ENCODE data around the gene PLCH2. TPM values are rescaled to one million over a fixed set of nuclear protein-coding genes. Genes with fewer than 3 reads are reported as not detected.

Gene PLCH2
- total and polyA plus RNA-seq, 9 of the 15 experiments (the other 6 are each of a cell fraction or from before 2014, with no cell fraction given), result 0.16 TPM; not detected in 8

- no peak for TF ChIP-seq RERE (CRISPR knock-in tag; IDR thresholded peaks at IDR 0.05; ENCODE audit: borderline replicate concordance)
- 0 out of 2 replicates have a peak, but pooled peaks have one; percentile 48 for TF ChIP-seq ZC3H4 (CRISPR knock-in tag; IDR thresholded peaks at IDR 0.05; ENCODE audit: borderline replicate concordance)
- TF ChIP-seq, protein P1, sequence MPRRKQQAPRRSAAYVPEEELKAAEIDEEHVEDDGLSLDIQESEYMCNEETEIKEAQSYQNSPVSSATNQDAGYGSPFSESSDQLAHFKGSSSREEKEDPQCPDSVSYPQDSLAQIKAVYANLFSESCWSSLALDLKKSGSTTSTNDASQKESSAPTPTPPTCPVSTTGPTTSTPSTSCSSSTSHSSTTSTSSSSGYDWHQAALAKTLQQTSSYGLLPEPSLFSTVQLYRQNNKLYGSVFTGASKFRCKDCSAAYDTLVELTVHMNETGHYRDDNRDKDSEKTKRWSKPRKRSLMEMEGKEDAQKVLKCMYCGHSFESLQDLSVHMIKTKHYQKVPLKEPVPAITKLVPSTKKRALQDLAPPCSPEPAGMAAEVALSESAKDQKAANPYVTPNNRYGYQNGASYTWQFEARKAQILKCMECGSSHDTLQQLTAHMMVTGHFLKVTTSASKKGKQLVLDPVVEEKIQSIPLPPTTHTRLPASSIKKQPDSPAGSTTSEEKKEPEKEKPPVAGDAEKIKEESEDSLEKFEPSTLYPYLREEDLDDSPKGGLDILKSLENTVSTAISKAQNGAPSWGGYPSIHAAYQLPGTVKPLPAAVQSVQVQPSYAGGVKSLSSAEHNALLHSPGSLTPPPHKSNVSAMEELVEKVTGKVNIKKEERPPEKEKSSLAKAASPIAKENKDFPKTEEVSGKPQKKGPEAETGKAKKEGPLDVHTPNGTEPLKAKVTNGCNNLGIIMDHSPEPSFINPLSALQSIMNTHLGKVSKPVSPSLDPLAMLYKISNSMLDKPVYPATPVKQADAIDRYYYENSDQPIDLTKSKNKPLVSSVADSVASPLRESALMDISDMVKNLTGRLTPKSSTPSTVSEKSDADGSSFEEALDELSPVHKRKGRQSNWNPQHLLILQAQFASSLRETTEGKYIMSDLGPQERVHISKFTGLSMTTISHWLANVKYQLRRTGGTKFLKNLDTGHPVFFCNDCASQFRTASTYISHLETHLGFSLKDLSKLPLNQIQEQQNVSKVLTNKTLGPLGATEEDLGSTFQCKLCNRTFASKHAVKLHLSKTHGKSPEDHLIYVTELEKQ (CRISPR knock-in tag; IDR thresholded peaks at IDR 0.05), result no peak
- TF ChIP-seq, protein P2, sequence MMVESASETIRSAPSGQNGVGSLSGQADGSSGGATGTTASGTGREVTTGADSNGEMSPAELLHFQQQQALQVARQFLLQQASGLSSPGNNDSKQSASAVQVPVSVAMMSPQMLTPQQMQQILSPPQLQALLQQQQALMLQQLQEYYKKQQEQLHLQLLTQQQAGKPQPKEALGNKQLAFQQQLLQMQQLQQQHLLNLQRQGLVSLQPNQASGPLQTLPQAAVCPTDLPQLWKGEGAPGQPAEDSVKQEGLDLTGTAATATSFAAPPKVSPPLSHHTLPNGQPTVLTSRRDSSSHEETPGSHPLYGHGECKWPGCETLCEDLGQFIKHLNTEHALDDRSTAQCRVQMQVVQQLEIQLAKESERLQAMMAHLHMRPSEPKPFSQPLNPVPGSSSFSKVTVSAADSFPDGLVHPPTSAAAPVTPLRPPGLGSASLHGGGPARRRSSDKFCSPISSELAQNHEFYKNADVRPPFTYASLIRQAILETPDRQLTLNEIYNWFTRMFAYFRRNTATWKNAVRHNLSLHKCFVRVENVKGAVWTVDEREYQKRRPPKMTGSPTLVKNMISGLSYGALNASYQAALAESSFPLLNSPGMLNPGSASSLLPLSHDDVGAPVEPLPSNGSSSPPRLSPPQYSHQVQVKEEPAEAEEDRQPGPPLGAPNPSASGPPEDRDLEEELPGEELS (CRISPR knock-in tag; IDR thresholded peaks at IDR 0.05; ENCODE audit: borderline replicate concordance), result no peak
- TF ChIP-seq FOS (IDR thresholded peaks at IDR 0.05; ENCODE audit: extremely low read depth, insufficient read length), result no peak
- TF ChIP-seq ASH1L (IDR thresholded peaks at IDR 0.05; ENCODE audit: borderline replicate concordance, low read depth, partially characterized antibody), result no peak
- no peak for TF ChIP-seq GTF2F1 (IDR thresholded peaks at IDR 0.05; ENCODE audit: low read depth, low read length)
- TF ChIP-seq NR3C1 (CRISPR knock-in tag; IDR thresholded peaks at IDR 0.05), result no peak
- TF ChIP-seq SIRT6 (IDR thresholded peaks at IDR 0.05; ENCODE audit: low read depth, low read length), result no peak
- 0 out of 2 replicates have a peak, but pooled peaks have one; percentile 35 for TF ChIP-seq ZNF592 (IDR thresholded peaks at IDR 0.05)
Observed at GRCh38 chr1:2547210-2548067, 71.3 kb downstream of the PLCH2 start (continued).
